Measurements from ENCODE around the gene LIG1. TPM values are rescaled to one million over a fixed set of nuclear protein-coding genes. Genes with fewer than 3 reads are reported as not detected.

LIG1 gene
- total RNA-seq, 1 experiment from 2014 or later, result 50.1 TPM

GRCh38 chr19:48123907-48124651 is 46.1 kb downstream of the LIG1 start:
- no peak overlapping the region for H3K27ac ChIP-seq (ENCODE audit: low read length)
- no peak overlapping the region for H2AFZ ChIP-seq (ENCODE audit: low read length)
- no peaks in the 10 kb centered on the region for H3K4me1 ChIP-seq (ENCODE audit: low read length)
- no peak overlapping the region for H3K9ac ChIP-seq (ENCODE audit: low read length)
- H3K4me2 ChIP-seq (ENCODE audit: low read depth, low read length, poor library complexity, severe bottlenecking), result no peak overlapping the region
- no peaks in the 10 kb centered on the region for H3K9me2 ChIP-seq (replicated peaks; ENCODE audit: insufficient read depth, low read length)
- H3K36me3 ChIP-seq (ENCODE audit: insufficient read depth, low read length), result peaks cover 28% of the 10 kb centered on the region
- H3K27me3 ChIP-seq (ENCODE audit: low read length), result no peaks in the 10 kb centered on the region
- H3K4me3 ChIP-seq (ENCODE audit: low read length), result no peak overlapping the region
- H3K79me2 ChIP-seq (ENCODE audit: low read length), result no peaks in the 10 kb centered on the region
- H3K9me3 ChIP-seq (ENCODE audit: low read length), result no peaks in the 10 kb centered on the region
- no peak for DNase-seq
- no peaks in the 10 kb centered on the region for H4K20me1 ChIP-seq (ENCODE audit: insufficient read depth, low read depth, low read length)

- Histone ChIP-seq H3K9me3 (ENCODE audit: low read length) (no peaks in the 10 kb centered on the region), H3K27ac (ENCODE audit: low read length) (no peak overlapping the region), H3K4me1 (ENCODE audit: low read length) (no peaks in the 10 kb centered on the region), H3K4me3 (ENCODE audit: low read length) (no peak overlapping the region), H3K36me3 (ENCODE audit: insufficient read depth, low read length) (peaks cover 22% of the 10 kb centered on the region), H3K9ac (ENCODE audit: low read length) (no peak overlapping the region), H4K20me1 (ENCODE audit: insufficient read depth, low read depth, low read length) (no peaks in the 10 kb centered on the region), H3K79me2 (ENCODE audit: low read length) (no peaks in the 10 kb centered on the region), H3K9me2 (replicated peaks; ENCODE audit: insufficient read depth, low read length) (no peaks in the 10 kb centered on the region), H3K27me3 (ENCODE audit: low read length) (no peaks in the 10 kb centered on the region), H2AFZ (ENCODE audit: low read length) (no peak overlapping the region), H3K4me2 (ENCODE audit: low read depth, low read length, poor library complexity, severe bottlenecking) (no peak overlapping the region)
- no peak for DNase-seq
These were observed 47.7 kb downstream of the LIG1 start for GRCh38 chr19:48122421-48122820.

GRCh38 chr19:48121909-48122371 is 48.2 kb downstream of the LIG1 start:
- no peak overlapping the region for H3K4me2 ChIP-seq (ENCODE audit: low read depth, low read length, poor library complexity, severe bottlenecking)
- peaks cover 22% of the 10 kb centered on the region for H3K36me3 ChIP-seq (ENCODE audit: insufficient read depth, low read length)
- no peak overlapping the region for H2AFZ ChIP-seq (ENCODE audit: low read length)
- no peak overlapping the region for H3K4me3 ChIP-seq (ENCODE audit: low read length)
- H3K79me2 ChIP-seq (ENCODE audit: low read length), result no peaks in the 10 kb centered on the region
- no peak overlapping the region for H3K9ac ChIP-seq (ENCODE audit: low read length)
- no peaks in the 10 kb centered on the region for H3K9me2 ChIP-seq (replicated peaks; ENCODE audit: insufficient read depth, low read length)
- DNase-seq, result no peak
- no peak overlapping the region for H3K27ac ChIP-seq (ENCODE audit: low read length)
- no peaks in the 10 kb centered on the region for H4K20me1 ChIP-seq (ENCODE audit: insufficient read depth, low read depth, low read length)
- no peaks in the 10 kb centered on the region for H3K9me3 ChIP-seq (ENCODE audit: low read length)
- H3K27me3 ChIP-seq (ENCODE audit: low read length), result no peaks in the 10 kb centered on the region
- no peaks in the 10 kb centered on the region for H3K4me1 ChIP-seq (ENCODE audit: low read length)

GRCh38 chr19:48121066-48121465 is 49.1 kb downstream of the LIG1 start:
- no peak overlapping the region for H3K4me2 ChIP-seq (ENCODE audit: low read depth, low read length, poor library complexity, severe bottlenecking)
- no peaks in the 10 kb centered on the region for H3K9me2 ChIP-seq (replicated peaks; ENCODE audit: insufficient read depth, low read length)
- H3K9me3 ChIP-seq (ENCODE audit: low read length), result no peaks in the 10 kb centered on the region
- peaks cover 20% of the 10 kb centered on the region for H3K36me3 ChIP-seq (ENCODE audit: insufficient read depth, low read length)
- no peak overlapping the region for H3K9ac ChIP-seq (ENCODE audit: low read length)
- no peaks in the 10 kb centered on the region for H4K20me1 ChIP-seq (ENCODE audit: insufficient read depth, low read depth, low read length)
- H3K27ac ChIP-seq (ENCODE audit: low read length), result no peak overlapping the region
- H3K27me3 ChIP-seq (ENCODE audit: low read length), result no peaks in the 10 kb centered on the region
- H3K79me2 ChIP-seq (ENCODE audit: low read length), result no peaks in the 10 kb centered on the region
- H2AFZ ChIP-seq (ENCODE audit: low read length), result no peak overlapping the region
- H3K4me1 ChIP-seq (ENCODE audit: low read length), result no peaks in the 10 kb centered on the region
- no peak for DNase-seq
- H3K4me3 ChIP-seq (ENCODE audit: low read length), result no peak overlapping the region

- Histone ChIP-seq H3K36me3 (ENCODE audit: insufficient read depth, low read length) (peaks cover 18% of the 10 kb centered on the region), H3K4me3 (ENCODE audit: low read length) (no peak overlapping the region), H3K4me2 (ENCODE audit: low read depth, low read length, poor library complexity, severe bottlenecking) (no peak overlapping the region), H3K9me2 (replicated peaks; ENCODE audit: insufficient read depth, low read length) (no peaks in the 10 kb centered on the region), H3K79me2 (ENCODE audit: low read length) (no peaks in the 10 kb centered on the region), H3K9me3 (ENCODE audit: low read length) (no peaks in the 10 kb centered on the region), H3K9ac (ENCODE audit: low read length) (no peak overlapping the region), H2AFZ (ENCODE audit: low read length) (no peak overlapping the region), H3K27ac (ENCODE audit: low read length) (no peak overlapping the region), H4K20me1 (ENCODE audit: insufficient read depth, low read depth, low read length) (no peaks in the 10 kb centered on the region), H3K4me1 (ENCODE audit: low read length) (no peaks in the 10 kb centered on the region), H3K27me3 (ENCODE audit: low read length) (no peaks in the 10 kb centered on the region)
- no peak for DNase-seq
These were observed 49.6 kb downstream of the LIG1 start for GRCh38 chr19:48120505-48120904.

GRCh38 chr19:48118131-48118517 is 52.0 kb downstream of the LIG1 start:
- H2AFZ ChIP-seq (ENCODE audit: low read length), result no peak overlapping the region
- H4K20me1 ChIP-seq (ENCODE audit: insufficient read depth, low read depth, low read length), result no peaks in the 10 kb centered on the region
- H3K9me3 ChIP-seq (ENCODE audit: low read length), result no peaks in the 10 kb centered on the region
- no peak for DNase-seq
- no peak overlapping the region for H3K27ac ChIP-seq (ENCODE audit: low read length)
- H3K4me1 ChIP-seq (ENCODE audit: low read length), result no peaks in the 10 kb centered on the region
- H3K4me3 ChIP-seq (ENCODE audit: low read length), result no peak overlapping the region
- no peaks in the 10 kb centered on the region for H3K9me2 ChIP-seq (replicated peaks; ENCODE audit: insufficient read depth, low read length)
- no peaks in the 10 kb centered on the region for H3K79me2 ChIP-seq (ENCODE audit: low read length)
- H3K36me3 ChIP-seq (ENCODE audit: insufficient read depth, low read length), result peaks cover 7% of the 10 kb centered on the region; the same call in 1 of the 2 replicates
- no peaks in the 10 kb centered on the region for H3K27me3 ChIP-seq (ENCODE audit: low read length)
- no peak overlapping the region for H3K9ac ChIP-seq (ENCODE audit: low read length)
- H3K4me2 ChIP-seq (ENCODE audit: low read depth, low read length, poor library complexity, severe bottlenecking), result no peak overlapping the region

- no peak overlapping the region for H3K4me2 ChIP-seq (ENCODE audit: low read depth, low read length, poor library complexity, severe bottlenecking)
- no peaks in the 10 kb centered on the region for H3K27me3 ChIP-seq (ENCODE audit: low read length)
- H4K20me1 ChIP-seq (ENCODE audit: insufficient read depth, low read depth, low read length), result no peaks in the 10 kb centered on the region
- H2AFZ ChIP-seq (ENCODE audit: low read length), result no peak overlapping the region
- H3K36me3 ChIP-seq (ENCODE audit: insufficient read depth, low read length), result peaks cover 7% of the 10 kb centered on the region; the same call in 1 of the 2 replicates
- no peak overlapping the region for H3K4me3 ChIP-seq (ENCODE audit: low read length)
- H3K27ac ChIP-seq (ENCODE audit: low read length), result no peak overlapping the region
- no peaks in the 10 kb centered on the region for H3K79me2 ChIP-seq (ENCODE audit: low read length)
- H3K9ac ChIP-seq (ENCODE audit: low read length), result no peak overlapping the region
- DNase-seq, result no peak
- H3K4me1 ChIP-seq (ENCODE audit: low read length), result no peaks in the 10 kb centered on the region
- H3K9me2 ChIP-seq (replicated peaks; ENCODE audit: insufficient read depth, low read length), result no peaks in the 10 kb centered on the region
- H3K9me3 ChIP-seq (ENCODE audit: low read length), result no peaks in the 10 kb centered on the region
These were observed 52.5 kb downstream of the LIG1 start for GRCh38 chr19:48117515-48118130.

- Histone ChIP-seq H2AFZ (ENCODE audit: low read length) (no peak overlapping the region), H3K27ac (ENCODE audit: low read length) (no peak overlapping the region), H3K9me3 (ENCODE audit: low read length) (no peaks in the 10 kb centered on the region), H4K20me1 (ENCODE audit: insufficient read depth, low read depth, low read length) (no peaks in the 10 kb centered on the region), H3K4me3 (ENCODE audit: low read length) (no peak overlapping the region), H3K27me3 (ENCODE audit: low read length) (no peaks in the 10 kb centered on the region), H3K9ac (ENCODE audit: low read length) (no peak overlapping the region), H3K4me1 (ENCODE audit: low read length) (peaks cover 9% of the 10 kb centered on the region), H3K9me2 (replicated peaks; ENCODE audit: insufficient read depth, low read length) (no peaks in the 10 kb centered on the region), H3K79me2 (ENCODE audit: low read length) (no peaks in the 10 kb centered on the region), H3K36me3 (ENCODE audit: insufficient read depth, low read length) (no peaks in the 10 kb centered on the region), H3K4me2 (ENCODE audit: low read depth, low read length, poor library complexity, severe bottlenecking) (no peak overlapping the region)
- no peak for DNase-seq
These were observed 56.8 kb downstream of the LIG1 start for GRCh38 chr19:48113190-48113917.
